GM12865 (cell line): Measurements from ENCODE around the gene CCDC158.
"Not testable (repeated sequence)": the region's sequence is repeated elsewhere in the genome, so short reads cannot be mapped to it uniquely, and the experiment has no call there.

Source experiments
- DNase-seq: peaks from one replicate; pipeline ENCODE4 v3.0.0; 2010; ENCODE audit warnings: low read depth
- H3K4me3 ChIP-seq: 2 replicates; pipeline ENCODE4 v1.5.1; 2011; ENCODE audit warnings: mild to moderate bottlenecking, low read depth, low read length, control low read depth
- TF ChIP-seq, protein P1 (sequence below): IDR thresholded peaks from 2 replicates; pipeline ENCODE4 v1.5.1; 2011; ENCODE audit warnings: low read length, control low read depth, low read depth, inconsistent platforms; ENCODE audit not compliant: insufficient read depth; ENCODE audit errors: missing control alignments

Gene CCDC158

DNA sequence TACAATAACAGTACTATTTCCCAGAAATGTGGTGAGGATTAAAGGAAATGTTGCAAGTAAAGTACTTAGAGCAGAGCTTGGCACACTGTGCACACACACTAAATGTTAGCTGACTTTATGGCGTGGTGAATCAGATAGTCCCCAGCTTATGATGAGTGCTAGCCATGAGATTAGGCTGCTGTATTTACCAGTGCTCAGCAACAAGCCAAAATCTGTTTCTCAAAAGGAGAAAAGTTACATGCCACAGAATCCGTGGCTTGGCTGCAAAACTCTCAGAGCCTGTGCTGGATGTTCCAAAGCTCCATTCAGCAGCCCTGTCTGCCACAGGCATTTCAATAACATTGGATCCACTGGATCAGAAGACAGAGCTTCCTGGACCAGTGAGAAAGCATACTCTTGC is 127.2 kb downstream of the CCDC158 start:
- H3K4me3 ChIP-seq = no peak overlapping the region
- DNase-seq = no peak

DNA sequence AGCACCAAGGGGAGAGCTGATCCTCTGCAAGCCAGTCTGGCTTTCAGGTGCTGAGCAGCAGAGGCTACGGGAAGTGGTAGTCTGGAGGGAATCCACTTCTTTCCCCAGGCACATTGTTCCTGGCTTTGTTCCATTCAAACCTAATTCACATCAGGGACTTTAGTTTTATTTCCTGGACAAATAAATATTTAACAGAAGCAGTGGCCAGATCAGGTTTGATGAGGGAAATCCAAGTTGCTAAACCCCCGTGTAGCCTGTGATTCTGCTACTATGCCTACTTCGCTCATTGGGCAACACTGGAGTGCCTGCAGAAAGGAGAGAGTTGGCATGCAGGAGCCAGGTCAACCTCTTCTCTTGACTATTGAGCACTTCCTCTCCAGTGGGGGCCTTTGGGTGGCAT is 128.2 kb downstream of the CCDC158 start:
- no peak for DNase-seq
- TF ChIP-seq, protein P1, sequence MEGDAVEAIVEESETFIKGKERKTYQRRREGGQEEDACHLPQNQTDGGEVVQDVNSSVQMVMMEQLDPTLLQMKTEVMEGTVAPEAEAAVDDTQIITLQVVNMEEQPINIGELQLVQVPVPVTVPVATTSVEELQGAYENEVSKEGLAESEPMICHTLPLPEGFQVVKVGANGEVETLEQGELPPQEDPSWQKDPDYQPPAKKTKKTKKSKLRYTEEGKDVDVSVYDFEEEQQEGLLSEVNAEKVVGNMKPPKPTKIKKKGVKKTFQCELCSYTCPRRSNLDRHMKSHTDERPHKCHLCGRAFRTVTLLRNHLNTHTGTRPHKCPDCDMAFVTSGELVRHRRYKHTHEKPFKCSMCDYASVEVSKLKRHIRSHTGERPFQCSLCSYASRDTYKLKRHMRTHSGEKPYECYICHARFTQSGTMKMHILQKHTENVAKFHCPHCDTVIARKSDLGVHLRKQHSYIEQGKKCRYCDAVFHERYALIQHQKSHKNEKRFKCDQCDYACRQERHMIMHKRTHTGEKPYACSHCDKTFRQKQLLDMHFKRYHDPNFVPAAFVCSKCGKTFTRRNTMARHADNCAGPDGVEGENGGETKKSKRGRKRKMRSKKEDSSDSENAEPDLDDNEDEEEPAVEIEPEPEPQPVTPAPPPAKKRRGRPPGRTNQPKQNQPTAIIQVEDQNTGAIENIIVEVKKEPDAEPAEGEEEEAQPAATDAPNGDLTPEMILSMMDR = no peak
- no peak overlapping the region for H3K4me3 ChIP-seq

More for the DNA sequence above, 127.2 kb downstream of the CCDC158 start:
- TF ChIP-seq, protein P1 = no peak

DNA sequence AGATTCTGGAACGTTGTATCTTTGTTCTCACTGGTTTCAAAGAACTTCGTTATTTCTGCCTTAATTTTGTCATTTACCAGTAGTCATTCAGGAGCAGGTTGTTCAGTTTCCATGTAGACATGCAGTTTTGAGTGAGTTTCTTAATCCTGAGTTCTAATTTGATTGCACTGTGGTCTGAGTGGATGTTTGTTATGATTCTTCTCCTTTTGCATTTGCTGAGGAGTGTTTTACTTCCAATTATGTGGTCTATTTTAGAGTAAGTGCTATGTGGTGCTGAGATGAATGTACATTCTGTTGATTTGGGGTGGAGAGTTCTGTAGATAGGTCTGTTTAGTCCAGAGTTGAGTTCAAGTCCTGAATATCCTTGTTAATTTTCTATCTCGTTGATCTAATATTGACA is 133.1 kb downstream of the CCDC158 start:
- not testable (repeated sequence) for DNase-seq, H3K4me3 ChIP-seq

DNA sequence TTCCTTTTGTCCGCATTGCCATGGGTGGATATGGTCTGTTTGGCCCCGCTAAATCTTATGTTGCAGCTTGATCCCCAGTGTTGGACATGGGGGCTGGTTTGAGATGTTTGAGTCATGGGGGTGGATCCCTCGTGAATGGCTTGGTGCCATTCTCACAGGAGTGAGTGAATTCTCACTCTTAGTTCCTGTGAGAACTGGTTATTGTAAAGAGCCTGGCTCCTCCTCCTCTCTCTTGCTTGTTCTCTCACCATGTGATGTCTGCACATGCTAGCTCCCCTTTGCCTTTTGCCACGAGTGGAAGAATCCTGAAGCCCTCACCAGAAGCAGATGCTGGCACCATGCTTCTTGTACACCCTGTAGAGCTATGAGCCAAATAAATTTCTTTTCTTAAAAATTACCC is 137.0 kb downstream of the CCDC158 start:
- TF ChIP-seq, protein P1 = no peak
- H3K4me3 ChIP-seq = no peak overlapping the region
- DNase-seq = peak; percentile 5

DNA sequence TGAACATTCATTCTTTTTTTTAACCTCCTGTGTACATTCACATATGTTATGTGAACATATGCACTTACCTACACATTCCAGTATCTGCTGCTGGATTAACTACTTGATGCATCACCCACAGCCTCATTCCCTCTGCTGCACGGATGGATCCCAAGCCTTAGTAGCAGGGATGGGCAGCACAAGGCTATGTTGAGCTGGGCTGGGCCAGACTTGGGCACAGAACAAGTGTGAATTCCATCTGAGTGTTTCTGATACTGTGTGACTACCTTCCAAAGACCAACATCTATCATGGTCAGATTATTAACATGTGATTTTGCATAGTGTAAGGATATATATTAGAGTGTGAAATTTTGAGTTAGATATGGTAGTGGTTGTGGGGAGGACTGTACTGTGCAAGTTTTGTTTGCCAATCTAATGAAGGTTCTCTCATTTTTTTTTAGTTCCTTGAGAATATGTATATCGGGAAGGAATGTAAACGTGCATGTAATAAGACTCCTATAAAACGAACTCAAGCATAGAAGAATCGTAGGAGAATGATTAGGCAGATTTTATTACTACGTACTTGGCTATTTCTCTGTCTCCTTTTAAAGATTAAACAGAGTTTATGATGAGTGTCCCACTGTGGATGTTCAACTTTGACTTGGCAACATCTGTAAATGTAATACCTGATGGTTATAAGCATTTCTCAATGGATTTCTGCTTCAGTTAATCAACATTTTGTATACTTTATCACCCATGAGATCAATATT is 137.8 kb downstream of the CCDC158 start:
- no peak for DNase-seq
- no peak overlapping the region for H3K4me3 ChIP-seq
- TF ChIP-seq, protein P1 = no peak

DNA sequence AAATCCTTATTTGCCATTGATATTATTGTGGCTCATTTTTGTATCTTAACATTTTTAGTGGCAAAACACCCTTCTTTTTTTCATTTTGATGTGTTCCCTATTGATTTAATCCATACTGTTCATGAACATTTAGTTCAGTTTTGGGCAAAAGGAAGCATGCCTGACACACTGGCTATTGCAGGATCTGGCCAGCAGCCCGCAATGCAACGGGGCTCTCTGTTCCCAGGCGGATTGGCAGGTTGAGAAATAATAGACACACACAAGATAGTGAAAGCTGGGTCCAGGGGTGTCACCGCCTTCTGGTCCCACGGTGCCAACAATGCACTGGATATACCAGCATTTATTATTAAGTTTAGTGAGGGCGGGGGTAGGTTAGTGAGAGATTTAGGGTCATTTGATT is 139.3 kb downstream of the CCDC158 start:
- not testable (repeated sequence) for DNase-seq, H3K4me3 ChIP-seq

DNA sequence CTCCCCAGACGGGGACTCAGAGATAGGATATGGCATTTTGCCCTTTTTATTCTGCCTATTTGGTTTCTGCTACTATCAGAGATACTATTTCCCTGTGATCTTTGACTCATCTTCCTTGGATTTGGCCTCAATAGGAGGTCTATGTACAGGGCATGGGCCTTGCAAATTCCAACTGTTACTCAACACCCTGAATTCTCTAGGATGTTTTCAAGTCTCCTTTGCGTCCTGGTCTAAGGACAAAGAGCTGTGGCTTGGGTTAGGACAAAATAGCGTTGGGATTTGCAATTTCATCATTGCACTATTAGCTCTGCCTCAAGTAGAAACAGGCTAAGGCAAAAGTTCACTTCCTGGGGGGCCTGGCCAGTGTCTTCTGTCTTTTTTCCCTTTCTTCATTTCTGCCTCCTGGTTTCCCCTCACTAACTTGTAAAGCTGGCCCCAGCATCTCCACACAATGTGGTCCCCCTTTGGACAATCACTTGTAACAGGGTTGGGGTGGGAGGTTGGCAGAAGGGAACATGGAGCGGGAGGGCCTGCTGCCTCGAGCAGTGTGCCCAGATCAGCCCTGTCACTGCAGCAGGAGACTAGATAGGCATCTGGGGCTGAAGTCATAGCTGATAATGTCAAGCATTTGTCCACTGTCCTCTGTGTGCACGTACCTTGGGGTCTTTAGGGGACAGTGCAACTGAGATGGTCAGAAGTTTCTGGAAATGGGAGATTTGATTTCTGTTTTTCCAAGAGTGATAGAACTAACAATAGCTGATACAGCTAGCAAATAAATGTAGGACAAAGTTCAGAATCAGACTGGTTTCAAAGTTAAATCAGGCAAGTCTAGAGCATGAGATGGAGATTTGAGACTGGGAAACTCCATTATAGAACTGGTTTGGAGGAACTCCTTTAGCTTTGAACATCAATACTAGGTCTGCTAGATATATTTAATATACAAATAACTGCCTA is 140.2 kb downstream of the CCDC158 start:
- DNase-seq = no peak
- TF ChIP-seq, protein P1 = no peak
- H3K4me3 ChIP-seq = no peak overlapping the region
